ENCODE data around the gene NEK2. TPM values are rescaled to one million over a fixed set of nuclear protein-coding genes. Genes with fewer than 3 reads are reported as not detected.
A peak's percentile ranks its signal among the peaks of the same experiment; 100 is the strongest.

Gene NEK2
- total and polyA plus RNA-seq, 7 experiments from 2014 or later, result 0.11 to 26.5 (median 0.22) TPM; not detected in 2

DNA sequence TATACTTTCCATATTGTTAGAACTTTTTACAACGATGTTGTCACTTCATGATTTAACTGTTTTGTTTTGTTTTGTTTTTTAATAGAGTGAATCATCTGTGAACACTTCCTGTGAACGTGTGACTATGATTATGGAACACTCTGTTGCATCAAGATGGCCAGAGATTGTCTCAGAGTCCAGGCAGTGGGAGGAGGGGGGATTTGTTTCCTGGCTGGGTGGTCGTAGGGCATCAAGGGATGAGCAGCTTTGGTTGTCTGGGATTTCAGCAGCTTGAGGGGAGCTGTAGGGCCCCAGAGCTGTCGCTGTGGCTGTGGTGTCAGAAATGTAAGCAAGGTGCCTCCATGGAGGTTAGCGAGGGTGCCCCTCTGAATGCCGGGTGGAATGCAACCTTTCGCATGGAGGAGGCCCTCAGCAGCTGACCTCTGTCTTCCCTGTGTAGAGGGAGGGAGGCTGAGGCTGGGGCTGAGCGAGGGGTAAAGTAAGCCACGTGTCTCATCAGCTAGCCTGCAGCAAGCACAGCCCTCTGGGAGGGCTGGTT lies 21.4 kb downstream of the NEK2 start:
- Mint-ChIP-seq H3K4me1 (peaks cover 0 to 5% (median 0%) of the 10 kb centered on the region in 7 donors), H3K27me3 (peaks cover 0 to 13% (median 0%) of the 10 kb centered on the region in 5 donors), H3K4me3 (no peak overlapping the region), H3K36me3 (no peaks in the 10 kb centered on the region), H3K9me3 (peaks cover 0 to 2% (median 0%) of the 10 kb centered on the region in 11 donors), H3K27ac (peak overlapping the region in 1 of 9 donors; percentile 13)
- no peak overlapping the region for H3K4me3 ChIP-seq (ENCODE audit: low read length)
- POLR2A ChIA-PET, result no interaction called here
- intact Hi-C loops (cut with micrococcal nuclease), result loop anchor here (2.0 kb wide), 3 partner anchors 177 to 1207 kb away; no protein-coding TSS in a partner anchor
- H3K27ac ChIP-seq (ENCODE audit: low read depth, low read length), result no peak overlapping the region
- DNase-seq (no peak), ATAC-seq (no peak)
- H3K4me1 ChIP-seq (ENCODE audit: control insufficient read depth in 2 of 2, insufficient read depth in 2 of 2, low read length in 2 of 2), result no peaks in the 10 kb centered on the region
- no peaks in the 10 kb centered on the region for H3K36me3 ChIP-seq (ENCODE audit: control insufficient read depth in 2 of 3, insufficient read depth in 3 of 3, low read length in 3 of 3)
- CTCF ChIA-PET, result interaction anchor here (0.5 to 3.6 kb wide), 7 partner anchors 11 to 183 kb away, joined by 3 to 13 read pairs (median 4); partner anchors contain the start of gene SLC30A1
- no peaks in the 10 kb centered on the region for H3K9me3 ChIP-seq (ENCODE audit: control insufficient read depth in 2 of 3, low read length in 3 of 3)
- no peaks in the 10 kb centered on the region for H3K27me3 ChIP-seq (ENCODE audit: control insufficient read depth in 2 of 2, insufficient read depth in 2 of 2, low read length in 2 of 2)

GRCh38 chr1:211653293-211653692 lies 22.1 kb downstream of the NEK2 start:
- no peaks in the 10 kb centered on the region for H3K36me3 Mint-ChIP-seq

GRCh38 chr1:211652371-211652770 lies 23.1 kb downstream of the NEK2 start:
- DNase-seq (no peak), ATAC-seq (no peak)
- H3K36me3 Mint-ChIP-seq, result no peaks in the 10 kb centered on the region
- ChIA-PET POLR2A (no interaction called here), CTCF (interaction anchor here (0.6 to 1.9 kb wide), 5 partner anchors 8 to 341 kb away, joined by 3 to 8 read pairs (median 3); no protein-coding TSS in a partner anchor)
- intact Hi-C loops (cut with micrococcal nuclease), result no loop called here
- Histone ChIP-seq H3K4me1 (ENCODE audit: control insufficient read depth in 2 of 2, insufficient read depth in 2 of 2, low read length in 2 of 2) (no peaks in the 10 kb centered on the region), H3K27me3 (ENCODE audit: control insufficient read depth in 2 of 2, insufficient read depth in 2 of 2, low read length in 2 of 2) (no peaks in the 10 kb centered on the region), H3K4me3 (ENCODE audit: low read length) (no peak overlapping the region), H3K9me3 (ENCODE audit: control insufficient read depth in 2 of 3, low read length in 3 of 3) (no peaks in the 10 kb centered on the region), H3K36me3 (ENCODE audit: control insufficient read depth in 2 of 3, insufficient read depth in 3 of 3, low read length in 3 of 3) (no peaks in the 10 kb centered on the region), H3K27ac (ENCODE audit: low read depth, low read length) (no peak overlapping the region)
- peaks cover 0 to 15% (median 0%) of the 10 kb centered on the region in 5 donors for H3K27me3 Mint-ChIP-seq
- no peak overlapping the region for H3K27ac Mint-ChIP-seq
- peaks cover 0 to 5% (median 0%) of the 10 kb centered on the region in 7 donors for H3K4me1 Mint-ChIP-seq
- peaks cover 0 to 2% (median 0%) of the 10 kb centered on the region in 11 donors for H3K9me3 Mint-ChIP-seq
- H3K4me3 Mint-ChIP-seq, result no peak overlapping the region

More at GRCh38 chr1:211653293-211653692, 22.1 kb downstream of the NEK2 start:
- Histone ChIP-seq H3K4me3 (ENCODE audit: low read length) (no peak overlapping the region), H3K36me3 (ENCODE audit: control insufficient read depth in 2 of 3, insufficient read depth in 3 of 3, low read length in 3 of 3) (no peaks in the 10 kb centered on the region), H3K4me1 (ENCODE audit: control insufficient read depth in 2 of 2, insufficient read depth in 2 of 2, low read length in 2 of 2) (no peaks in the 10 kb centered on the region), H3K9me3 (ENCODE audit: control insufficient read depth in 2 of 3, low read length in 3 of 3) (no peaks in the 10 kb centered on the region), H3K27ac (ENCODE audit: low read depth, low read length) (no peak overlapping the region), H3K27me3 (ENCODE audit: control insufficient read depth in 2 of 2, insufficient read depth in 2 of 2, low read length in 2 of 2) (no peaks in the 10 kb centered on the region)
- ATAC-seq (no peak), DNase-seq (no peak)
- ChIA-PET POLR2A (no interaction called here), CTCF (interaction anchor here (1.1 to 3.6 kb wide), 4 partner anchors 10 to 138 kb away, joined by 4 to 13 read pairs (median 6); partner anchors contain the start of gene SLC30A1)
- Mint-ChIP-seq H3K27me3 (peaks cover 0 to 13% (median 0%) of the 10 kb centered on the region in 5 donors), H3K4me3 (no peak overlapping the region), H3K9me3 (peaks cover 0 to 2% (median 0%) of the 10 kb centered on the region in 11 donors), H3K4me1 (peaks cover 0 to 5% (median 0%) of the 10 kb centered on the region in 7 donors), H3K27ac (no peak overlapping the region)
- intact Hi-C loops (cut with micrococcal nuclease), result no loop called here

DNA sequence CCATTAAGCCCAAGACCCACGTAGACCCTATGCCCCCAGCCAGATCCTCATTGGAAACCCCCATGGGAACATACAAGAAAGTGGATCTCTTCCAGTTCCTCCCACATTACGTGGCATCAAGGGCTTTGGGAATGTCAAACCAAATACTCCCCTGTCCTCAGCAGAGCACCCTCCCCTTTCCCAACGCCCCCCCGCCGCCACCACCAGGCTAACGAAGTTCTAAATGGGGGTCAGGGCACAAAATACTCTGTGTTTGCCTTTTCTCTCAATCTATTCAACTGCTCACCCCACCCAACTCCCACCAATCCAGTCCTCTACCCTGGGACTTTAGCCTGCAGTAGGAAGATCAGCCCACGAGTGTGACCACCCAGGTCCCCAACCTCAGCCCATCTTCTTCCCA lies 24.5 kb downstream of the NEK2 start:
- H3K9me3 Mint-ChIP-seq, result peaks cover 0 to 2% (median 0%) of the 10 kb centered on the region in 11 donors
- Histone ChIP-seq H3K36me3 (ENCODE audit: control insufficient read depth in 2 of 3, insufficient read depth in 3 of 3, low read length in 3 of 3) (no peaks in the 10 kb centered on the region), H3K27ac (ENCODE audit: low read depth, low read length) (no peak overlapping the region), H3K4me1 (ENCODE audit: control insufficient read depth in 2 of 2, insufficient read depth in 2 of 2, low read length in 2 of 2) (no peaks in the 10 kb centered on the region), H3K27me3 (ENCODE audit: control insufficient read depth in 2 of 2, insufficient read depth in 2 of 2, low read length in 2 of 2) (no peaks in the 10 kb centered on the region), H3K9me3 (ENCODE audit: control insufficient read depth in 2 of 3, low read length in 3 of 3) (no peaks in the 10 kb centered on the region), H3K4me3 (ENCODE audit: low read length) (no peak overlapping the region)
- H3K27ac Mint-ChIP-seq, result peak overlapping the region in 1 of 9 donors; percentile 27
- peaks cover 0 to 25% (median 0%) of the 10 kb centered on the region in 5 donors for H3K27me3 Mint-ChIP-seq
- DNase-seq, result no peak
- ChIA-PET CTCF (interaction anchor here (1.3 to 1.5 kb wide), 2 partner anchors 9 to 134 kb away, joined by 3 to 4 read pairs; no protein-coding TSS in a partner anchor), POLR2A (no interaction called here)
- no peaks in the 10 kb centered on the region for H3K36me3 Mint-ChIP-seq
- no peak overlapping the region for H3K4me3 Mint-ChIP-seq
- H3K4me1 Mint-ChIP-seq, result peaks cover 0 to 5% (median 0%) of the 10 kb centered on the region in 7 donors
- intact Hi-C loops (cut with micrococcal nuclease), result no loop called here
- ATAC-seq, result no peak

DNA sequence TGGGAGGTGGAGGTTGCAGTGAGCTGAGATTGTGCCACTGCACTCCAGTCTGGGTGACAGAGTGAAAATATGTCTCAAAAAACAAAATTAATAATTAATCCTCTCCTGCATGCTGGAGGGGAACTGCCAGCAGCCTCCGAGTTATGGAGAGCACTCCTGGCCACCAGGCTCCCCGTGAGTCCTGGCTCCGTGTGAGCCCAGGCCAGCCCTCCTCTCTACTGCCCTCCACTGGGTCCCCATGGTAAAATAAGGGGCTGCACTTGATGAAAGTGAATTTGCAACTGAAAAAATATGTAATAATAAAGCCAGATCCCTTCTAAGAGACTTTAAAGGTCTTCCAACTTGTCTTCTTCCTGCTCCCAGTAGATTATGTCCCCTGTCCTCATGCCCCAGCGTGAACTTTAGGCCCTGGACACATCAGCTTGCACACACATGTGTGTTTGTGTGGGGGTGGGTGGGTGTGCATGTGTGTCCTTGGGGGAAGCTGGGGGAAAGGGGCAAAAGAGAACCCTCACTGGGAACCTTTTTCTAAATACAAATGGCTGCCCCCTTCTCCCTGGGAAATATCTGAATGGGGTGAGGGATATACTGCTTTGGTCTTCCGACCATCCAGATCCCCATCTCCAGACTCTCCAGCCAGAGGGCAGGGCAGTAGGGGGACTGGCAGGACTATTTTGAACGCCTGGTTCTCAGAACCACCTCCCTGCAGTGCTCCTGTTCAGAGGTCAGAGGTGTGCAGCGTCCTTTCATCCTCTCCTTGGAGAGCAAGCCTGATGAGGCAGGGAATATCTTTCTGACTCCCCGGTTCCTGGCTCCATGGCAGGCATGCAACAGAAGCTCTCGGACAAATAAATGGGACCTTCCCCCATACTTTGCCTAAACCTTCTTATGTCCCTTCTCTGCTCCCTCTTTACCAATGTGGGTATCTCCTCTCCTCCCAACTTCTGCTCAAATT lies 26.2 kb downstream of the NEK2 start:
- no peaks in the 10 kb centered on the region for H3K27me3 ChIP-seq (ENCODE audit: control insufficient read depth in 2 of 2, insufficient read depth in 2 of 2, low read length in 2 of 2)
- peak in 4 of 9 donors; percentile 4 to 28 (median 22) for DNase-seq
- H3K4me3 Mint-ChIP-seq, result no peak overlapping the region
- no peaks in the 10 kb centered on the region for H3K36me3 Mint-ChIP-seq
- H3K36me3 ChIP-seq (ENCODE audit: control insufficient read depth in 2 of 3, insufficient read depth in 3 of 3, low read length in 3 of 3), result no peaks in the 10 kb centered on the region
- peaks cover 0 to 2% (median 0%) of the 10 kb centered on the region in 11 donors for H3K9me3 Mint-ChIP-seq
- ATAC-seq, result peak; percentile 79
- ChIA-PET POLR2A (no interaction called here), CTCF (interaction anchor here (1.0 kb wide), 1 partner anchor 11 kb away, joined by 3 read pairs; no protein-coding TSS in a partner anchor)
- H3K9me3 ChIP-seq (ENCODE audit: control insufficient read depth in 2 of 3, low read length in 3 of 3), result no peaks in the 10 kb centered on the region
- no peak overlapping the region for H3K27ac ChIP-seq (ENCODE audit: low read depth, low read length)
- intact Hi-C loops (cut with micrococcal nuclease), result no loop called here
- H3K27ac Mint-ChIP-seq, result peak overlapping the region in 1 of 9 donors; percentile 74
- H3K4me3 ChIP-seq (ENCODE audit: low read length), result no peak overlapping the region
- H3K27me3 Mint-ChIP-seq, result peaks cover 0 to 25% (median 0%) of the 10 kb centered on the region in 5 donors
- H3K4me1 Mint-ChIP-seq, result peaks cover 0 to 3% (median 0%) of the 10 kb centered on the region in 7 donors
- no peaks in the 10 kb centered on the region for H3K4me1 ChIP-seq (ENCODE audit: control insufficient read depth in 2 of 2, insufficient read depth in 2 of 2, low read length in 2 of 2)

- Mint-ChIP-seq H3K9me3 (peaks cover 0 to 2% (median 0%) of the 10 kb centered on the region in 11 donors), H3K4me1 (peaks cover 6 to 8% (median 7%) of the 10 kb centered on the region in 7 donors), H3K27ac (no peak overlapping the region), H3K36me3 (no peaks in the 10 kb centered on the region), H3K27me3 (peaks cover 0 to 21% (median 0%) of the 10 kb centered on the region in 5 donors), H3K4me3 (no peak overlapping the region)
- DNase-seq (no peak), ATAC-seq (no peak)
- H3K4me3 ChIP-seq (ENCODE audit: low read length), result no peak overlapping the region
- no peaks in the 10 kb centered on the region for H3K27me3 ChIP-seq (ENCODE audit: control insufficient read depth in 2 of 2, insufficient read depth in 2 of 2, low read length in 2 of 2)
- CTCF ChIA-PET, result no interaction called here
- POLR2A ChIA-PET, result no interaction called here
- intact Hi-C loops (cut with micrococcal nuclease), result no loop called here
- no peaks in the 10 kb centered on the region for H3K4me1 ChIP-seq (ENCODE audit: control insufficient read depth in 2 of 2, insufficient read depth in 2 of 2, low read length in 2 of 2)
- H3K27ac ChIP-seq (ENCODE audit: low read depth, low read length), result no peak overlapping the region
- H3K36me3 ChIP-seq (ENCODE audit: control insufficient read depth in 2 of 3, insufficient read depth in 3 of 3, low read length in 3 of 3), result no peaks in the 10 kb centered on the region
- H3K9me3 ChIP-seq (ENCODE audit: control insufficient read depth in 2 of 3, low read length in 3 of 3), result no peaks in the 10 kb centered on the region
Measured at GRCh38 chr1:211648336-211648735, 27.1 kb downstream of the NEK2 start.

Data from naive thymus-derived CD4-positive, alpha-beta T cell (primary cell).